Measurements from ENCODE around the gene CXCL14.

Gene CXCL14

GRCh38 chr5:135596157-135596763, 17.5 kb upstream of the CXCL14 start:
- DNase-seq = no peak

- no peak for DNase-seq
Observed at GRCh38 chr5:135594416-135594960, 15.7 kb upstream of the CXCL14 start.

DNA sequence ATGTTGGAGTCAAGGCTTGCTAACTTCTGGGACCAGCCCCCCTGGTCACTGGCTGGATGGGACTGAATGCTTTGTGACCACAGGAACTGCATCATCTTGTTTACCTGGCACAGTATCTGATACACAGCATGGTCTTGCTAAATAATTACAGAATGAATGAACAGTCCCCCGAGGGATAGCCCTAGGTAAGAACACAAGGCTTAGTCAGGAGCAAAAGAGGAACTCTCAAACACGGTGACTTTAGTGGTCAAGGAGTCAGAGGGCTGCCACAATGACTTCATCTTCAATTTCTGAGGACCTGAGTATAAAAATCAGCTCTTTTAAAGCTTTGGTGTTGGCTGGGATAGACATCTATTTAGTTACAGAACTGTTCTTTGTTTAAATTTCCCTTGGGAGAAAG, 15.1 kb upstream of the CXCL14 start:
- no peak for DNase-seq

GRCh38 chr5:135593141-135593540, 14.3 kb upstream of the CXCL14 start:
- no peak for DNase-seq

DNA sequence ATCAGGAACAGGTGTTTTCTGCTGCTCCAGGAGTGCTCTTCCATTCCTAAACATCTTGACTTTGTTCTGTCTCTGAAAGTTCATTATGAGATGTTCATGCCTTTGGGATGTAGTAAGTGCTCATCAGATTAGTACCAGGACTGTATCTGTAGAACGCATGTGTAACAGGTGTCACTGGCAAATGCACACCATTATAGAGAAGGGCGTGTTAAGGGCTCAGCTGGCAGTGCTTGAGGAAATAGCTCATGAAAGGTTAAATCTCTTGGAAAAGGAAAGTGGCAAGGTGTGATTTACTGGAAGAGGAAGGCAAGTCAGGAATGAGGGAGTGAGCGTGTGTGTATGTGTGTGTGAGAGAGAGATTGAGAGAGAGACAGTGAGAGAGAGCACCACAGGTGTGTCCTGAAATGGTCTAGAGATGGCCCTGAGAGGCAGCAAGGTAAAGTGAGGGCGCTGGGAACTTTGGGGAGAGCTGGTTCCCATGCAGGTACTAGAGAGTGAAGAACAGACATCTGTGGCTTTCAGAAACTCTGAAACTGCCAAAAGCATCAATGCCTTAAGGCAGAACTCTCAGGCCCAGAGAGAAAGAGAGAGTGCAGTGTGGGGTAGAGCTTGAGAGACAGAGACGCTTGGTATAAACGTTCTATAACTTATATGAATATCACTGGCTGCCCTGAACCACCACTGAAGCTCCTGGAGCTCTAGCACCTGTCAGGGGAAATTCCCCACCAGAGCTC, 13.7 kb upstream of the CXCL14 start:
- no peak for DNase-seq

- DNase-seq = no peak
Observed at GRCh38 chr5:135591277-135591676, 12.5 kb upstream of the CXCL14 start.

GRCh38 chr5:135589152-135589551, 10.4 kb upstream of the CXCL14 start:
- DNase-seq = no peak

- no peak for DNase-seq
Observed at GRCh38 chr5:135587721-135588663, 9.2 kb upstream of the CXCL14 start.

GRCh38 chr5:135584918-135585317, 6.1 kb upstream of the CXCL14 start:
- no peak for DNase-seq

GRCh38 chr5:135584276-135584675, 5.5 kb upstream of the CXCL14 start:
- DNase-seq = no peak

- DNase-seq = no peak
Observed at GRCh38 chr5:135582099-135582781, 3.4 kb upstream of the CXCL14 start.

GRCh38 chr5:135578305-135578684, 496 bp downstream of the CXCL14 start:
- no peak for DNase-seq

- DNase-seq = no peak
Observed at GRCh38 chr5:135577421-135577820, 1.4 kb downstream of the CXCL14 start.

DNA sequence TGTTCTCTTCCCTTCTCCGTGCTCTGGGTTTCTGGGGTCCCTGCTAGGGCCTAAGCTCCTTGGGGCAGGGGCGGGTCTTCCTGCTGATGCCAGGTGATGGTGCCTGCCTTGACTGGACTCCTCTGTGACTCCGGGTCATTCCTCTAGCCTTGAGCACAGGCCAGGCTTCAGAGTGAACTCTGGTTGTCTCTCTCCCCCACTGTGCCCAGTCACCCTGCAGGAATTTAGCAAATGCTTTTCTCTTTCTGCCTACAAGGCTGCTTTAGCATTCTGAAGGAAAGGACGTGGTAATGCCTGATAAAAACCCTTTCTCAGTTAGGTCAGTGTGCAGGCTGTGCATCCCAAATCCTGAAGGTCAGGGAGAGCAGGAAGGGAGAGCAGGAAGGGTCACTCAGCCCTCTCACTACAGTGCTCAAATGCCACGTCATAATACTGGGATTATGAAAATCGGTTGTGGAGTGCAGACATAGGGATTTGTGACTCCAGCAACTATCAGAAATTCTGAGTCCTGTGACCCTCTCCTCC, 2.7 kb downstream of the CXCL14 start:
- no peak for DNase-seq

DNA sequence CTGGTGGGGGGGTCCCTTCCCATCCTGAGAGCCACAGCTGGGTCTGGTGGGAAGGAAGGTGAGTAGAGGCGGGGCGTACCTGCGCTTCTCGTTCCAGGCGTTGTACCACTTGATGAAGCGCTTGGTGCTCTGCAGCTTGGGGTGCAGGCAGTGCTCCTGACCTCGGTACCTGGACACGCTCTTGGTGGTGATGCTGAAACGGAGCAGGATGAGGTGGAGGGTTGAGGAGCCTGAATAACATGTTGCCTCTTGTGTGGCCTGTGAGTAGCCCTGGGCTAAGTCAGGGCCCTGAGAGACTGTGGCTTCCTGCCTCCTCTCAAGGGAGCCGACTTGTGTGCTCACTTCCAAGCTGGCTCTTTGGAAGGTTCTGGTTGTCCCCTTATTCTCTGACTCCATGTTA, 4.3 kb downstream of the CXCL14 start:
- DNase-seq = no peak

- no peak for DNase-seq
Observed at GRCh38 chr5:135571902-135572301, 6.9 kb downstream of the CXCL14 start.

DNA sequence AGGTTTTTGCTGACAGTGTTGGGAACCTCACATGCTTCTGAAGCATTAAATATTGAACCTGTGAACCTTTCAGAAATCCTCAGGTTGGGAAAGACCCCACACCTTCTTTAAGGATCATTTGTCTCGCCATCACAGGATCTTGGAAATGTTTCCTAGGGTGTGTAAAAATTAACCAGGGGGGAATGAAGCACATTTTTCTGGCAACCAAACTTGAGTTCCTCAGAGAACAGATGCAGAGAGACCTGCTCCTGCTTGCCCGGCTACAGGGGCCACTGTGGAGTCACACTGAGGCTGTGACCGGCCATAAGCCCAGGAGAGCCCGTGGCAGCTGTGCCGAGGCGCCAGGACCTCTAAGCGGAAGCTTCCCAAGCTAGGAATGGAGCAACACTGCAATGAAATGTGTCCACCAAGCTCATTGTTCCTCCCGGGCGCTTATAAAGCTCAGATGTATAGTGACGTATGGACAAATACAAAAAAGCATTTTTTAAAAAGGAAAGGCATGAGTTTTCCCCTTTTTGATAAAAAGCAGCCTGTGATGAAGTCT, 7.7 kb downstream of the CXCL14 start:
- no peak for DNase-seq

- DNase-seq = no peak
Observed at GRCh38 chr5:135570453-135570764, 8.4 kb downstream of the CXCL14 start.

GRCh38 chr5:135569755-135570452, 8.9 kb downstream of the CXCL14 start:
- no peak for DNase-seq

- no peak for DNase-seq
Observed at GRCh38 chr5:135568923-135569360, 9.8 kb downstream of the CXCL14 start.

GRCh38 chr5:135568246-135568645, 10.5 kb downstream of the CXCL14 start:
- no peak for DNase-seq

- no peak for DNase-seq
Observed at GRCh38 chr5:135567661-135568060, 11.1 kb downstream of the CXCL14 start.
